HEK293T (cell line): ENCODE data around the gene PARM1.

Source experiments
- BHLHE40 ChIP-seq: fragments of 450-650 bp; IDR thresholded peaks from 2 replicates; pipeline ENCODE4 v1.6.1; 2016; ENCODE audit warnings: mild to moderate bottlenecking, moderate library complexity, borderline replicate concordance
- CTBP1 ChIP-seq: fragments of 450-650 bp; IDR thresholded peaks from 2 replicates; pipeline ENCODE4 v1.6.1; 2016; ENCODE audit warnings: borderline replicate concordance
- FOXK2 ChIP-seq: fragments of 450-650 bp; IDR thresholded peaks from 2 replicates; pipeline ENCODE4 v1.6.1; 2016; ENCODE audit warnings: mild to moderate bottlenecking
- FOXM1 ChIP-seq: fragments of 450-650 bp; IDR thresholded peaks from 2 replicates; pipeline ENCODE4 v1.6.1; 2017; ENCODE audit warnings: mild to moderate bottlenecking, borderline replicate concordance
- LEF1 ChIP-seq: fragments of 450-650 bp; IDR thresholded peaks from 2 replicates; pipeline ENCODE4 v1.6.1; 2017; ENCODE audit warnings: mild to moderate bottlenecking, borderline replicate concordance
- NFRKB ChIP-seq: fragments of 450-650 bp; IDR thresholded peaks from 2 replicates; pipeline ENCODE4 v1.6.1; 2016; ENCODE audit warnings: mild to moderate bottlenecking, moderate library complexity
- SP1 ChIP-seq: fragments of 450-650 bp; IDR thresholded peaks from 2 replicates; pipeline ENCODE4 v1.6.1; 2017
- SUZ12 ChIP-seq: fragments of 450-650 bp; IDR thresholded peaks from 2 replicates; pipeline ENCODE4 v1.6.1; 2016; ENCODE audit warnings: mild to moderate bottlenecking
- TARDBP ChIP-seq: fragments of 450-650 bp; IDR thresholded peaks from 2 replicates; pipeline ENCODE4 v1.6.1; 2016
- ZNF384 ChIP-seq: fragments of 450-650 bp; IDR thresholded peaks from 2 replicates; pipeline ENCODE4 v1.6.1; 2016

DNA sequence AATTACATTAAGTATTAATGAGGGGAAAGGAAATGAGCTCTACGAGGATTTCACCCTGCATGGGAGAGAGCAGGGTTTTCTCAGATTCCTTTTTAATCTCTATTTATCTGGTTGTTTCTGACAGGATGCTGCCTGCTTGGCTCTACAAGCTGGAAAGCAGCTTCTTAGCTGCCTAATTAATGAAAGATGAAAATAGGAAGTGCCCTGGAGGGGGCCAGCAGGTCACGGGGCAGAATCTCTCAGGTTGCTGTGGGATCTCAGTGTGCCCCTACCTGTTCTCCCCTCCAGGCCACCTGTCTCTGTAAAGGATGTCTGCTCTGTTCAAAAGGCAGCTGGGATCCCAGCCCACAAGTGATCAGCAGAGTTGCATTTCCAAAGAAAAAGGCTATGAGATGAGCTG, 113.7 kb downstream of the PARM1 start:
- no peak for TF ChIP-seq SUZ12
- no peak for TF ChIP-seq ZNF384
- TF ChIP-seq BHLHE40, result no peak
- TF ChIP-seq SP1, result no peak
- TF ChIP-seq FOXM1, result no peak
- no peak for TF ChIP-seq CTBP1
- TF ChIP-seq NFRKB, result no peak
- no peak for TF ChIP-seq LEF1
- TF ChIP-seq TARDBP, result no peak
- no peak for TF ChIP-seq FOXK2
